Measurements from ENCODE around the gene FAM117A. TPM values are rescaled to one million over a fixed set of nuclear protein-coding genes. Genes with fewer than 3 reads are reported as not detected.

FAM117A gene
- total and polyA plus RNA-seq, 12 donors: 4.0 to 14.0 (median 10.1) TPM

DNA sequence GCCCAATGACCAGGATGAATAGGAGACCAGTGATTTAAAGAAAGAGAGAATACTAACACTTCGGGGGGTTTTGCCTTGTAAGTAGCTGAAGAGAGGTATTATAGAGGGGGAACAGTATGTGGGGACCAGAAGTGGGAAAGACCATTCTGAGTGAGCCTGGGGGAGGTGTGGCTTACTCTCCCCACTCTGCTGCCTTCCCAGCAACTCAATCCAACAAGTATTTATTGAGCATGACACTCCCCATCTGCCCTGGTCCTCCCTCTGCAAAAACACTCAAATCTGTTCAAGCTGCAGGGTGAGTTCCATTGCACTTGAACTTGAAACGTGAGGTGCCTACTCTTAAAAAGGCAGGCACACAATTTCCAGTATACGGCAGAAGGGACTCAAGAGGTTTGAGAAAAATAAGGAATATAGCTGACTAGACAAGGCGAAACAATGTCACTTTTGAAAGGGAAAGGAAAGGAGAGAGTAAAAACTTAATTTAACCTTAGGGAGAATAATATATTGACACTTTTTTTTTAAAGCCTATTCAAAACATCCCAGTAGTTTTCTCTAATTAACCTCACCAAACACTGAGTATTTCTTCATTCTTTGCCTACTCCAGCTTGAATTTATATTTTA lies 8.2 kb downstream of the FAM117A start:
- intact Hi-C loops (cut with DNase I): no loop called here
- 72% methylated on average over 4 of the region's 4 CpGs for WGBS, 2 donors
- no peaks in the 10 kb centered on the region for H3K27me3 ChIP-seq
- peaks cover 0 to 12% (median 0%) of the 10 kb centered on the region in 9 donors for H3K36me3 ChIP-seq
- H3K9me3 ChIP-seq: no peaks in the 10 kb centered on the region
- peaks cover 3 to 75% (median 59%) of the 10 kb centered on the region in 9 donors for H3K4me1 ChIP-seq
- H3K27ac ChIP-seq: peak overlapping the region in 1 of 10 donors; percentile 20
- TF ChIP-seq, protein P1, sequence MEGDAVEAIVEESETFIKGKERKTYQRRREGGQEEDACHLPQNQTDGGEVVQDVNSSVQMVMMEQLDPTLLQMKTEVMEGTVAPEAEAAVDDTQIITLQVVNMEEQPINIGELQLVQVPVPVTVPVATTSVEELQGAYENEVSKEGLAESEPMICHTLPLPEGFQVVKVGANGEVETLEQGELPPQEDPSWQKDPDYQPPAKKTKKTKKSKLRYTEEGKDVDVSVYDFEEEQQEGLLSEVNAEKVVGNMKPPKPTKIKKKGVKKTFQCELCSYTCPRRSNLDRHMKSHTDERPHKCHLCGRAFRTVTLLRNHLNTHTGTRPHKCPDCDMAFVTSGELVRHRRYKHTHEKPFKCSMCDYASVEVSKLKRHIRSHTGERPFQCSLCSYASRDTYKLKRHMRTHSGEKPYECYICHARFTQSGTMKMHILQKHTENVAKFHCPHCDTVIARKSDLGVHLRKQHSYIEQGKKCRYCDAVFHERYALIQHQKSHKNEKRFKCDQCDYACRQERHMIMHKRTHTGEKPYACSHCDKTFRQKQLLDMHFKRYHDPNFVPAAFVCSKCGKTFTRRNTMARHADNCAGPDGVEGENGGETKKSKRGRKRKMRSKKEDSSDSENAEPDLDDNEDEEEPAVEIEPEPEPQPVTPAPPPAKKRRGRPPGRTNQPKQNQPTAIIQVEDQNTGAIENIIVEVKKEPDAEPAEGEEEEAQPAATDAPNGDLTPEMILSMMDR (IDR thresholded peaks at IDR 0.05): no peak
- no peak overlapping the region for H3K4me3 ChIP-seq
- ATAC-seq: no peak
- DNase-seq: no peak

DNA sequence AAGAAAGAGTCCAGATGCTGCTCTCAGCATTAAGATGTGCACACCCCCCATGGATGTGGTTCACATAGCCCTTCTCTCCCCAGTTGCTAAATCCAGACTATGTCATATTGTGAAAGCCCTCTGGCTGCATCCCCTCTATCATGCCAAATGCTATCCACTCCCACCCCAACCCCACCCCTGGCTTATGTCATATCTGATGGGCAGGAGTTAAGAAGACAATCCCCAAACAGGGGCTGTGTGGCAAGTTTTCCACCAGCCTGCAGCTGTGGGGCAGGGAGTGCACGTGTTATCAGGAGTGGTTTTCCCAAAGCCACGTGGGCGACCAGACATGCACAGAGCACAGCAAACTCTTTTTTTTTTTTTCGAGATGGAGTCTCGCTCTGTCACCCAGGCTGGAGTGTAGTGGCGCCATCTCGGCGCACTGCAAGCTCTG lies 10.0 kb downstream of the FAM117A start:
- Histone ChIP-seq H3K27me3 (no peaks in the 10 kb centered on the region), H3K27ac (peak overlapping the region in 6 of 10 donors; percentile 8 to 67 (median 26)), H3K9me3 (no peaks in the 10 kb centered on the region), H3K4me1 (peaks cover 3 to 65% (median 51%) of the 10 kb centered on the region in 9 donors), H3K36me3 (peaks cover 0 to 12% (median 0%) of the 10 kb centered on the region in 9 donors), H3K4me3 (no peak overlapping the region)
- TF ChIP-seq, protein P1 (IDR thresholded peaks at IDR 0.05): no peak
- ATAC-seq (peak; percentile 46 to 84 (median 66)), DNase-seq (peak; percentile 37 to 38)
- 52 to 55% methylated on average over 8 of the region's 8 CpGs for WGBS, 2 donors
- intact Hi-C loops (cut with DNase I): no loop called here

DNA sequence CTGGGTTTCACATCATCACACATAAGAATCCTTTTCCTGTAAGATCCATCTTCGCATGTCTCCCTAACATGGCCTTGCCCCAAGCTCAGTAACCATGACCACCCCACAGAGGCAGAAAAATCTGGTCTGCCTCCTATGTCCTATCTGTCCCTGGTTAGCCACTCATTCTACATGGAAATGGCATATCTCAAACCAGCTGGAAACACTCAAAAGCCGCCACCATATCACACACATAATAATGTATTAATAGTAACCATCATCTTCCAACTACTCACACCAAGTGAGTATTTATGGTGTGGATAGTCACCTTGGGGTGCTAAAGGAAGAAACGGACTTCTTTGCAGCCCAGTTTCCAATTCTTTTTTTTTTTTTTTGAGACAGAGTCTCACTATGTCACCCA lies 11.4 kb downstream of the FAM117A start:
- H3K27ac ChIP-seq: peak overlapping the region in 5 of 10 donors; percentile 14 to 67 (median 56)
- 56 to 60% methylated on average over 3 of the region's 3 CpGs for WGBS, 2 donors

DNA sequence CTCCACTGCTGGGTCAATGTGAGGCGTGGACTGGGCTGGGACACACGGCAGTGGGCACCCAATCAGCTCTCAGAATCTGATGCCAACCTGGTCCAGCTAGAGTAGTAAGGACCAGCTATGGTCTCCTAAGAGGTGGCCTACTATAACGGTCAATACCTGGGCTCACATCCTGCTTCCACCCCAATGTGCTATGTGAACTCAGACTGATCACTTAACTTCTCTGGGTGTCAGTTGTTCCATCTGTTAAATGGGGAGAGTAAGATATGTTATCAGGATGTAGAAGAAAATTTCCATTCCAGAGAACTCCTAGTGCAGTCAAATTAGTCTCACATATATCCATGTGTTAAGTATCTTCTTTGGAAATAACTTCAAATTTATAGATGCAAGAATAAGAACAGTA lies 14.2 kb downstream of the FAM117A start:
- intact Hi-C loops (cut with DNase I): no loop called here
- H3K4me3 ChIP-seq: no peak overlapping the region
- peak overlapping the region in 1 of 10 donors; percentile 87 for H3K27ac ChIP-seq
- TF ChIP-seq, protein P1 (IDR thresholded peaks at IDR 0.05): no peak
- no peaks in the 10 kb centered on the region for H3K9me3 ChIP-seq
- no peak for ATAC-seq
- H3K27me3 ChIP-seq: no peaks in the 10 kb centered on the region
- H3K36me3 ChIP-seq: no peaks in the 10 kb centered on the region
- H3K4me1 ChIP-seq: peaks cover 3 to 78% (median 50%) of the 10 kb centered on the region in 9 donors
- WGBS, 2 donors: 91 to 93% methylated on average over 3 of the region's 3 CpGs
- no peak for DNase-seq

More for the DNA sequence above, 11.4 kb downstream of the FAM117A start:
- ATAC-seq (peak in 6 of 8 donors; percentile 12 to 67 (median 40)), DNase-seq (peak in 1 of 2 donors; percentile 10)
- Histone ChIP-seq H3K4me1 (peaks cover 3 to 77% (median 49%) of the 10 kb centered on the region in 9 donors), H3K4me3 (no peak overlapping the region), H3K27me3 (no peaks in the 10 kb centered on the region), H3K36me3 (peaks cover 0 to 8% (median 0%) of the 10 kb centered on the region in 9 donors), H3K9me3 (no peaks in the 10 kb centered on the region)
- intact Hi-C loops (cut with DNase I): no loop called here
- TF ChIP-seq, protein P1 (IDR thresholded peaks at IDR 0.05): no peak

All from heart right ventricle (tissue), 16 donors.